Stomach (tissue), 9 donors: ENCODE data around the gene ACSF3. TPM values are rescaled to one million over a fixed set of nuclear protein-coding genes. Genes with fewer than 3 reads are reported as not detected.
A peak's percentile ranks its signal among the peaks of the same experiment; 100 is the strongest.

Experiments used
- DNase-seq, 2 donors: peaks; one replicate each; pipeline versions ENCODE4 v3.0.0 to v3.0.0-alpha.2; 2013 to 2019
- H3K27ac ChIP-seq, 5 donors: fragments of 200-600 bp in 4 of 5; sonication (generic) in 4 of 5; one replicate each; pipeline ENCODE4 v1.5.1; 2013 to 2019; ENCODE audit warnings: mild to moderate bottlenecking in 1 of 5, moderate library complexity in 1 of 5
- H3K27me3 ChIP-seq, 3 donors: fragments of 200-600 bp; sonication (generic); one replicate each; pipeline ENCODE4 v1.5.1; 2017 to 2019; ENCODE audit warnings: mixed run types in 1 of 3
- H3K36me3 ChIP-seq, 4 donors: fragments of 200-600 bp; sonication (generic); 1 replicate in 3 of 4; 2 replicates in 1 of 4; pipeline ENCODE4 v1.5.1; 2016 to 2019
- H3K4me1 ChIP-seq, 4 donors: fragments of 200-600 bp; sonication (generic); one replicate each; pipeline ENCODE4 v1.5.1; 2016 to 2019
- H3K4me3 ChIP-seq, 4 donors: fragments of 200-600 bp; sonication (generic) in 3 of 4; one replicate each; pipeline ENCODE4 v1.5.1; 2016 to 2019; ENCODE audit warnings: mild to moderate bottlenecking in 1 of 4
- H3K9me3 ChIP-seq, 4 donors: fragments of 200-600 bp; sonication (generic); one replicate each; pipeline ENCODE4 v1.5.1; 2016 to 2019
- CTCF ChIP-seq, 7 experiments: fragments of 450-650 bp in 4 of 7; fragments of 200-600 bp in 3 of 7; sonication (generic) in 3 of 7; IDR thresholded peaks; one replicate each; pipeline ENCODE4 v1.5.1; 2016 to 2019; ENCODE audit warnings: antibody characterized with exemption in 7 of 7, control low read depth in 2 of 7, mild to moderate bottlenecking in 1 of 7
- EP300 ChIP-seq: sonication (generic); formaldehyde crosslinking; IDR thresholded peaks from one replicate; pipeline ENCODE4 v1.6.1; 2017; ENCODE audit warnings: antibody characterized with exemption
- POLR2A ChIP-seq, 4 donors: fragments of 450-650 bp; IDR thresholded peaks; one replicate each; pipeline ENCODE4 v1.6.1; 2016; ENCODE audit warnings: antibody characterized with exemption in 4 of 4, control low read depth in 2 of 4, mild to moderate bottlenecking in 1 of 4, moderate library complexity in 1 of 4
- POLR2AphosphoS5 ChIP-seq, 3 donors: sonication (generic); formaldehyde crosslinking; IDR thresholded peaks; one replicate each; pipeline ENCODE4 v1.6.1; 2016; ENCODE audit warnings: antibody characterized with exemption in 3 of 3
- WGBS, 5 donors: extraction: QIAGEN DNeasy Blood & Tissue Kit in 3 of 5; methylation state at CpG; one replicate each; pipeline versions ENCODE4 v1.1.5 to v1.1.7; 2013 to 2018; 5-methylcytosine and 5-hydroxymethylcytosine counted together
- intact Hi-C: fragments of 100-400 bp; cut with DNase I; formaldehyde crosslinking; loops from one replicate; pipeline ENCODE4 v1.15.1; 2023; ENCODE audit warnings: low total_unique reads
- polyA plus RNA-seq, 3 donors: library from polyadenylated mRNA; stranded (reverse); fragments of 200-250 nt; gene quantifications; one replicate each; pipeline ENCODE4 v1.2.3, GENCODE V29; 2013
- total RNA-seq, 5 donors: library from RNA; depleted of rRNA; stranded (reverse); fragments of >200 nt; gene quantifications; one replicate each; pipeline versions ENCODE4 v1.1.0 to v1.2.3, GENCODE V29; 2014 to 2016
- donor health status: healthy with polysubstance abuse.
- donor health status: Bipolar disorder and iron deficiency.
- donor health status: healthy.

The ACSF3 gene
- total and polyA plus RNA-seq, 8 donors, result 16.9 to 265 (median 30.7) TPM

GRCh38 chr16:89195521-89196171 is 102.0 kb downstream of the ACSF3 start:
- WGBS, 5 donors, result 60 to 85% (median 79%) methylated on average over 2 to 21 of the region's 21 CpGs
- intact Hi-C loops, result no loop called here
- DNase-seq, result peak in 1 of 2 donors; percentile 7

GRCh38 chr16:89197033-89197632 is 103.5 kb downstream of the ACSF3 start:
- Histone ChIP-seq H3K27me3 (peaks cover 6 to 78% (median 41%) of the 10 kb centered on the region in 3 donors), H3K36me3 (no peaks in the 10 kb centered on the region), H3K9me3 (no peaks in the 10 kb centered on the region), H3K4me1 (peaks cover 13 to 30% (median 26%) of the 10 kb centered on the region in 4 donors), H3K4me3 (no peak overlapping the region), H3K27ac (no peak overlapping the region)
- WGBS, 5 donors, result 84 to 92% (median 87%) methylated on average over 12 to 13 of the region's 13 CpGs
- intact Hi-C loops, result no loop called here
- no peak for DNase-seq
- TF ChIP-seq POLR2A (IDR thresholded peaks at IDR 0.05) (no peak), POLR2AphosphoS5 (IDR thresholded peaks at IDR 0.05) (no peak), CTCF (IDR thresholded peaks at IDR 0.05) (no peak), EP300 (no peak)

More at GRCh38 chr16:89195521-89196171, 102.0 kb downstream of the ACSF3 start:
- H3K27me3 ChIP-seq, result peaks cover 0 to 78% (median 38%) of the 10 kb centered on the region in 3 donors
- TF ChIP-seq POLR2A (IDR thresholded peaks at IDR 0.05) (no peak), EP300 (no peak), CTCF (IDR thresholded peaks at IDR 0.05) (no peak), POLR2AphosphoS5 (IDR thresholded peaks at IDR 0.05) (no peak)
- H3K9me3 ChIP-seq, result no peaks in the 10 kb centered on the region
- H3K36me3 ChIP-seq, result no peaks in the 10 kb centered on the region
- no peak overlapping the region for H3K27ac ChIP-seq
- no peak overlapping the region for H3K4me3 ChIP-seq
- peaks cover 11 to 26% (median 24%) of the 10 kb centered on the region in 4 donors for H3K4me1 ChIP-seq

GRCh38 chr16:89197633-89198416 is 104.2 kb downstream of the ACSF3 start:
- H3K27me3 ChIP-seq, result peaks cover 6 to 82% (median 45%) of the 10 kb centered on the region in 3 donors

More at GRCh38 chr16:89197633-89198416, 104.2 kb downstream of the ACSF3 start:
- Histone ChIP-seq H3K4me1 (peaks cover 11 to 31% (median 26%) of the 10 kb centered on the region in 4 donors), H3K36me3 (no peaks in the 10 kb centered on the region), H3K9me3 (peaks cover 0 to 5% (median 2%) of the 10 kb centered on the region in 4 donors), H3K4me3 (no peak overlapping the region), H3K27ac (peak overlapping the region in 2 of 5 donors; percentile 19 to 46)
- TF ChIP-seq POLR2AphosphoS5 (IDR thresholded peaks at IDR 0.05) (no peak), CTCF (IDR thresholded peaks at IDR 0.05) (no peak), POLR2A (IDR thresholded peaks at IDR 0.05) (no peak), EP300 (no peak)
- intact Hi-C loops, result no loop called here
- peak; percentile 6 to 52 for DNase-seq
- WGBS, 5 donors, result 78 to 86% (median 81%) methylated on average over 9 to 26 of the region's 26 CpGs
